ENCODE data around the gene SHFL.

Gene SHFL

GRCh38 chr19:10087296-10088061 is 1.4 kb downstream of the SHFL start:
- DNase-seq (ENCODE audit: low read depth in 2 of 2) = no peak

- DNase-seq (ENCODE audit: low read depth in 2 of 2) = no peak
Measured at GRCh38 chr19:10088949-10089554, 2.9 kb downstream of the SHFL start.

- no peak for DNase-seq (ENCODE audit: low read depth in 2 of 2)
Measured at GRCh38 chr19:10089801-10090375, 3.8 kb downstream of the SHFL start.

- DNase-seq (ENCODE audit: low read depth in 2 of 2) = no peak
Measured at GRCh38 chr19:10091370-10091687, 5.2 kb downstream of the SHFL start.

GRCh38 chr19:10091895-10092641 is 6.0 kb downstream of the SHFL start:
- no peak for DNase-seq (ENCODE audit: low read depth in 2 of 2)

- no peak for DNase-seq (ENCODE audit: low read depth in 2 of 2)
Measured at GRCh38 chr19:10092648-10093294, 6.7 kb downstream of the SHFL start.

GRCh38 chr19:10093295-10094186 is 7.4 kb downstream of the SHFL start:
- DNase-seq (ENCODE audit: low read depth in 2 of 2) = no peak

- no peak for DNase-seq (ENCODE audit: low read depth in 2 of 2)
Measured at GRCh38 chr19:10095622-10095947, 9.5 kb downstream of the SHFL start.

- DNase-seq (ENCODE audit: low read depth in 2 of 2) = peak; percentile 80 to 82
Measured at GRCh38 chr19:10095948-10096614, 10.0 kb downstream of the SHFL start.

- DNase-seq (ENCODE audit: low read depth in 2 of 2) = no peak
Measured at GRCh38 chr19:10096615-10096963, 10.5 kb downstream of the SHFL start.

GRCh38 chr19:10100163-10100785 is 14.2 kb downstream of the SHFL start:
- no peak for DNase-seq (ENCODE audit: low read depth in 2 of 2)

- no peak for DNase-seq (ENCODE audit: low read depth in 2 of 2)
Measured at GRCh38 chr19:10102787-10103236, 16.7 kb downstream of the SHFL start.

GRCh38 chr19:10104130-10104513 is 18.0 kb downstream of the SHFL start:
- no peak for DNase-seq (ENCODE audit: low read depth in 2 of 2)

- peak; percentile 53 to 56 for DNase-seq (ENCODE audit: low read depth in 2 of 2)
Measured at GRCh38 chr19:10104665-10105508, 18.8 kb downstream of the SHFL start.

GRCh38 chr19:10105509-10106099 is 19.5 kb downstream of the SHFL start:
- peak; percentile 48 to 62 for DNase-seq (ENCODE audit: low read depth in 2 of 2)

- DNase-seq (ENCODE audit: low read depth in 2 of 2) = peak; percentile 91 to 95
Measured at GRCh38 chr19:10106100-10106936, 20.2 kb downstream of the SHFL start, which contains the start of gene PPAN. PPAN (plus strand) TSS chr19:10106362; CDS start chr19:10106395, 33 bp downstream.

GRCh38 chr19:10107254-10107653 is 21.1 kb downstream of the SHFL start:
- no peak for DNase-seq (ENCODE audit: low read depth in 2 of 2)
